Measurements from ENCODE around the gene NCKAP5. TPM values are rescaled to one million over a fixed set of nuclear protein-coding genes. Genes with fewer than 3 reads are reported as not detected.

Gene NCKAP5
- total and polyA plus RNA-seq, 2 of the 13 experiments (the other 11 are each of a cell fraction or from before 2014, with no cell fraction given), result 0.01 TPM; not detected in 1

- TF ChIP-seq ZBTB2 (CRISPR knock-in tag; IDR thresholded peaks at IDR 0.05; ENCODE audit: low read depth), result no peak
- TF ChIP-seq ZNF780A (CRISPR knock-in tag; IDR thresholded peaks at IDR 0.05), result no peak
- peak; percentile 39; the same call in 1 of the 2 replicates for TF ChIP-seq REPIN1 (CRISPR knock-in tag; IDR thresholded peaks at IDR 0.05; ENCODE audit: borderline replicate concordance, low read depth)
- no peak for TF ChIP-seq JUNB (CRISPR knock-in tag; IDR thresholded peaks at IDR 0.05; ENCODE audit: borderline replicate concordance)
- no peak for TF ChIP-seq ZNF619 (CRISPR knock-in tag; IDR thresholded peaks at IDR 0.05)
- no peak for TF ChIP-seq HNF1A (IDR thresholded peaks at IDR 0.05; ENCODE audit: low read depth)
- no peak for TF ChIP-seq HNF1A (CRISPR knock-in tag; IDR thresholded peaks at IDR 0.05; ENCODE audit: borderline replicate concordance)
- TF ChIP-seq PAXIP1 (CRISPR knock-in tag; conservative IDR thresholded peaks at IDR 0.05), result peak; percentile 84
- TF ChIP-seq HNF1B (CRISPR knock-in tag; IDR thresholded peaks at IDR 0.05), result 0 out of 2 replicates have a peak, but pooled peaks have one; percentile 12
- TF ChIP-seq NFKBIZ (CRISPR knock-in tag; IDR thresholded peaks at IDR 0.05), result no peak
- no peak for TF ChIP-seq TERF1 (CRISPR knock-in tag; IDR thresholded peaks at IDR 0.05)
- peak; percentile 52; the same call in 1 of the 2 replicates for TF ChIP-seq RXRB (CRISPR knock-in tag; IDR thresholded peaks at IDR 0.05; ENCODE audit: borderline replicate concordance)
- TF ChIP-seq BRD4 (CRISPR knock-in tag; IDR thresholded peaks at IDR 0.05), result no peak
These were observed 936.1 kb downstream of the NCKAP5 start (continued) for GRCh38 chr2:132632000-132632649.

Measured in HepG2 (cell line).